ENCODE data around the gene SLC22A12.

The SLC22A12 gene

DNA sequence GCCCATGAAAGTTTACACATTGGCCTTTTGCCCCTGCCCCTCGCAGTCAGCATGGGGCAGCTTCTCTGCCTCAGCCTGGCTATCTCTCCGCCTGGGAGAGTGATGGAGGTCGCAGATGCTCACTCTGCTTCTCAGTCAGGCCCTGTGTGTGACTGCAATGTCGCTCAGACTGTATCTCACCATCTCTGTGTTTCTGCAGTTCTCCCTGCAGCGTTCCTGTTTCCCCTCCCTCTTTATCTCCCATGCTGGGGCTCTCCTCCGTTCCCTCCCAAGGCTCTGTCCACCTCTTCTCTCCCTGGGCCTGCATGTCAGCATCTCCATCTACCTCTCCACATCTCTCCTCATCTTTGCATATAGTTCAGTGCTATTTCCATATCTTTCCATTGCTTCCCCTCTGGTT, 38.1 kb downstream of the SLC22A12 start:
- no peak for DNase-seq

DNA sequence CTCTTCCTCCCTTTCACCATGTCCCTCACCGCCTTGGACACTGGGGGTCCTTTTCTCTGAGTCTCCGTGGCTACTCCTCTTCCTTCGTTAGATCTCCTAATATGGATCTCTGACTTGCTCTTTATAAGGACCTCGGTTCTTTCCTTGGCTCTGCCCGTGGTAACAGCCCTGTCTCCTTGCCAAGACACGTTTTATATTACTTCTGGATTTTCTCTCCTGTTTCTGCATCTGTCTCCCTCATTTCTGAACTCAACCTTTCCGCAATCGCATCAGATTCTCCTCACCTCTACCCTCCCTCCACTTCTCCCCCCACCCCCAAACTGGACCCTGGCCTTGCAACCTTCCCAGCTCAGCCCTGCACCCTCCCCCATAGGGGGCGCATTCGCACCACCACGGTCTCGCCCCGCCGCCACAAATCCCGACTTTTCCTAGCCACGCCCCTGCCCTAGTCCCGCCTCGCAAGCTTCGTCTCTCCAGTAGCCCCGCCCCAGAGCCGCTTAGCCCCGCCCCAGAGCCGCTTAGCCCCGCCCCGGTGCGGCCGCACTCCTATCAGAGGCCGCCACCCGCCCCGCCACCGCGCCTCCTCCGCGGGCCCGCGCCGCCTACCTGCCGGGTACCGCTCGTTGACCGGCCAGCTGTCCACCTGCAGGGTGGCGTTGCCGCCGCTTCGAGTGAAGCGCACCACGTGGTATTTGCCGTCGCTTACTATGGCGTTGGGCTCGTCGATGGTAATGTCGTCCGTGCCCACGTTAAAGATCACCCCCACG, 39.0 kb downstream of the SLC22A12 start:
- DNase-seq = no peak

DNA sequence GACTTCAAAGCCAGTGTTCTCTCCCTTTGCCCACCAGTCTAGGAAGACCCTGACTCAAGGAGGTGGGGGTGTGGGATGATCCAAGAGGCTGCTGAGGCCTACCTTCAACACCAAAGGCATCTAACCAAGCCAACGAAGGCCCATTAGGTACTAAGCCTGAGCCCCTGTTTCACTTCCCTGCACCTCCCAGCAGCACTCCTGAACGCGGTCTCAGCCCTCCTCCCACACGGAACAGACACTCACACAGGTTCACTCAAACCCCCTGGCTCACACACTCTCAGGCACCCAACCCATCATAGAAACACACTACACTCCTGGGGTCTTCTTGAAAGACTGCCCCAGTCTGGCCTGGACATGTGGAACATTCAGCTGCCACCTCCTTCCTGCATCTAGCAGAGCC, 40.7 kb downstream of the SLC22A12 start:
- DNase-seq = no peak

DNA sequence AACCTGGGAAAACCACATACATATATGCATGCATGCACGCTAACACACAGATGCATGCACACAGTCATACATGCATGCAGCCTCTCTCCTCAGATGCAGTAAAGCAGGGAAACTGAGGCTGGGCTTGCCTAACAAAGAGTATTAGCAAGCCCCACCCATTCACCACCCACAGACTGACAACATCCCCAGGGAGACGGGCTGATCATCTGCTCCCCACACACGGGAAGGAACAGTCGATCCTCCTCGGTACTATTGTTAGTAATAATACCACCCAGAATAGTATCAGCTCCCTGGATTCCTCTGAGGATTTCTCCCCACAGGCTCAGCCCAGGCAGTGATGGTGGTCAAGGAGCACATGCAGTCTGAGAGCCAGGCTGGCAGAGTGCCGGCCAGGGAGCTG, 41.2 kb downstream of the SLC22A12 start:
- no peak for DNase-seq

DNA sequence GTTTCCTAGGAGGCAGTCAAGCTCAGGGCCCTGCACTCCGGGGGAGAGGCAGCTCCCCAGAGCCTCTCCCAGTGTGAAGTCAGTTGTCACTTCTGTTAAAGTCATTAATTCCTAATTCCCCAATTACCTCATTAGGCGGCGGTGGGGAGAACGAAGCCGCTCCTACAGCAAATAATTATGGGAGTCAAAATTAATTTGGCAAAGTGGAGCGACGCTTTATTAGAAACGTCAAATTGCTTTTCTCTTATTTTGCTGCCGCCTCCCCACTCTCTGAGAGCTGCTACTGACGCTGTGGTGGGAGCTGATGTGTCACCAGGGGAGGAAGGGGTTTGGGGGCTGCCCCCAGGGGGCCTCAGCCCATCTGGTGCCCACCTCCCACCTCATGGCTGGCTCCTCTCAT, 41.6 kb downstream of the SLC22A12 start:
- no peak for DNase-seq

DNA sequence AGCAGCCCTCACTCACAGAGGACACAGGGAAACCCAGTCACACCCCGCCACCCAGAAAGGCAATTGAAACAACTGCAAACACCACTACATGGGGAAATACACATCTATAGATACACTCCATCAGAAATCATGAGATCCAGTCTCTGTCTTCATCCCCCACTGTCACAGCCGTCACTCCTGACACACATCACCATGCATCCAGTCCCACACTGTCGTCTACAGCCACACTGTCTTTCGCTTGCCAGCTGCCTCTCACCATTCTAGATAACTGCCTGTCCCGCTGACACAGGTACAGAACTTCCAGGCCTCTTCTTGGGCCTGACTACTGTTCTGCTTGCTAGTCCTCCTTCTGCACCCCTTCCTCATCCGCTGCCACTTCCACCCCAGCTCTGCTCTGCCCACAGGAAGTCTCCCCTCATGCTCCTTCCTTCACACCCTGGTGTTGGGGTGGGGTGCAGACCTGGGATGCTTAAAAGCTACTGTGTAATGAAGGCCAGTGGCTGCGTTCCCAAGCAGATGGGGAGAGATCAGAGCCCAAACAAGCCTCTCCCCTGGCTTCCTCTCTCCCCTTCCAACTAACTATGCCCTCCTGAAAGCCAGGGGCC, 42.6 kb downstream of the SLC22A12 start:
- DNase-seq = no peak

DNA sequence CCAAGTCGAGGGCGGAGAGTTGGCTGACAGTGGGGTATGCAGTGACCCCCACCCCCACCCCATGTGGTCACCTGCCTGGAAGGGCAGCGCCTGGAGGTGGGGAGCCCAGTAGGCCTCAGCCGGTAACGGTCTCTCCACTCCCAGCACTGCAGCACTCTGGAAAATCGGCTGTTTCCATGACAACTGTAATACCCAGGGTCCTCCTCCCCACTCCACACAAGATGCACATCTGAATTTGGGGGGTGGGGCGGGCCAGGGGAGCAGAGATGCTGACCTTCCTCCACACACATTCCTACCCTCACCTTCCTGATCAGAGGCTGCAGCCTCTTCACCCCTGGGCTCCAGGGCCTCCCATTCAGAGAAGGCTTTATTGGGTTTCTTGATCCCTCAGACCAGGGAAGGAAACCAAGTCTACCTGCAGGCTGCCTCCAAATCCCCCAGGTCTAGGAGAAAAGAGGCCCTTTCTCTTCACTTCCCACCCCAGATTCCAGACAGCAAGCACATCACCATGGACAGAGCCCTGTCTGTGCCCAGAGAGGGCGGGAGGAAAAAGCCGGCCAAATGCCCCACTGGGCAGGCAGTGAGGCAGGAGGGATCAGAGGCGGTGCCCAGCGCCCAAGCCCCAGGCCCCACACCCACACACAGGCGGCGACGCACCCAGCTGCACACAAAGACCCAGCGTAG, 46.5 kb downstream of the SLC22A12 start:
- DNase-seq = no peak

DNA sequence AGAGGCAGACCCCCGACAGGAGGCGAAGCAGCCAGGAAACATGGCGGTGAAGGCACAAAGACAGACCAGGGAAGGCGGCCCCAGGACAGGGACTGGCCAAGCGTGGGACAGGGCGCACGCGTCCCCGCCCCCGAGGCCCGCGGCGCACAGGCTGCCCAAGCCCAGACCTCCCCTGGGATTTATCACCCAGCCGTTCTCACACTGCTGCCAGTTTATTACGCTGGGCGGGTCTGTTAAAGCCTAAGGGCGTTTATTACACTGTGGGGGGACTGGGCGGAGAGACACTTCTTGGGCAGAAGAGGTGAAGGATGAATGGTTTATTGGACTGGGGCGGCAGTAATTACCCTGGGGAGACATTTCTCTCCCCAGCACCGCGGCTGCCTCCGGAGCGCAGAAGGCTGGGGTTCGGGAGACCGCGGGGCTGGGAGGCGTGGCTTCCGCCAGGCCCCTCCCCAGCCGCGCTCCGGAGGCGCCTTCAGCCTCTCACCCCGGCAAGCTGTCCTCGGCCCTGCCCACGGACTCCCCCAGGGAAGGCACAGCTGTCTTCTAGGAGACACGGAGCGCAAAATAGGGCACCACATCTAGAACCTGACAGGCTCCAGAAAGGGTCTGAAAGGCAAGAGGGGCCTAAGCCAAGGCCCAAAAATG, 47.1 kb downstream of the SLC22A12 start:
- no peak for DNase-seq

DNA sequence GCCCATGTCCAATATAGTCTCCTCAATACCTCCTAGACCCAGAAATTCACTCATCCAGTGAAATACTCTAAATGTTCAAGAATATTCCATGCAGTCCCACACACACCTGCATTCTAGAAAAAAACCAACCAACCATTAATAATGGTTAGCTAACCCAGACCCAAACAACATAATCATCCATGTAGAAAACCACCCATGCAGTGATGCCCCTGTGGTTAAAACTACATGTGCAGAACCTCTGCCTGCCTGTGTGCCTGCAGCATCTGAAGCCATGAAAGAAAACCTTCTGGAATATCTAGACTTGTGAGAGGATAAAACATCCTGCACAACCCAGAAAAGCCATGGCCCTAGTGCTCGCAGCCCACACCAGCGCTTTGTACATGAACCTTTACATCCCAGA, 47.8 kb downstream of the SLC22A12 start:
- DNase-seq = no peak

DNA sequence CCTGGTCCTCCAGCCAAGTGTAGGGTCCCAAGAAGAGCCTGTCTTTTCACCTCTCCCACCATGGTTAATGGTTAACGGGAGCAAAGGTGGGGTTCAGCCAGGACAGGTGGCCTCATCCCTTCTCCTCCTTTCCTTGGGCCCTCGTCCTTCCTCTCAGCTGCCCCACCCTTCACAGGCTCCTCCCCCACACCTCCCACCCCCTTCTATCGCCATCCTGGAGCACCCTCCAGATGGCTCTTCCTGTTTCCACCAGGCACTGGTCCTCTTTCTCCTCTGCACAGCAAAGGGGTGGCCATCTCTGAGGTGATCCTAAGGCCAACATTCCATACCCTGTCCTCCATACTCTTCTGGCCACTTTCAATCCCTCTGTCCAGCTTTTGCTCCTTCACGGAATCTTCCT, 48.9 kb downstream of the SLC22A12 start:
- DNase-seq = no peak

DNA sequence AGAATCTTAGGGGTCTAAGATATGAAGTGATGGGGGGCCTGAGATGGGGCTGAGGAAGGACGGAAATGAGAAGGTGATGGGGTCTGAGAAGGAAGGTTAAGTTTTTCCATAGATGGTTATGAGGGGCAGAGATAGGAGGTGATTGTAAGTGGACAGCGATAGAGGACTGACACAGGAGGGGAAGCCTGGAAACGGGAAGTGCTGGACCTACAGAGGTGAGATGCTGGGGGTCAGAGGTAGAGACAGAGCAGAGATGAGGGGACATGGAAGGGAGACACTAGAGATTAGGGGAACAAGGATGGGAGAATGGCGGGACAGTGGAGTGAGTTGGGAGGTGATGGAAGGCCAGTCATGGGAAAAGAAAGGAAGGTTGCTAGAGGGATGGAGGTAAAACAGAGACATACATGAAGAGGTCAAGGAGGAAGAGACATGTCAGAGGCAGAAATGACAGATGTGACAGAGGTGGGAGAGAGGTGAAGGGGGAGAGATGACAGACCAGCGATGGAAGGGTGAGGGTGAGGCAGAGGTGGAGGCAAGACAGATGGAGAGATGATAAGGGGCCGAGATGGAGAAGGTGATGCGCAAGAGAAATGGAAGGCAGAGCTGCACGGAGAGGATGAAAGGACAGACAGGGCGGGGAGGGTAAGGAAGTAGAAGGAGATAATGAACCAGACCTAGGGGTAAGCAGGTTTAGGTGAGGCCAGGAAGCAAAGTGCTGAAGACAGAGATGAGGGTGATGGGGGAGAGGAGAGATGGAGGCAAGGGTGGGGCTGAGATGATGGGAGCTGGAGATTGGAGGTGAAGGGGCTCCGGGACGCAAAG, 50.8 kb downstream of the SLC22A12 start:
- DNase-seq = no peak

DNA sequence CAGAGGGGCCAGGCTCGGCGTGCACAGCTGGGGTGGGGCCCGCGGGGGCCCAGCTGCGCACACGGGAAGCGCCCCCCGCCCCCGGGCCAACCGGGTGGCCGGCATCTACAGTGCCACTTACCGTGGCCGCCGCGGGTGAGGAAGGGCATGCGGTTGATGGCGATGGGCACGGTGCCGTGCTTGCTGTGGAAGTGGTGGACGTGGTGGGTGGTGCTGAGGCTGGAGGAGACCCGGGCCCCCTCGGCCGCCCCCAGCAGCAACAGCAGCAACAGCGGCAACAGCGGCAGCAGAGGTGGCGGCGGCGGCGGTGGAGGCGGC, 51.4 kb downstream of the SLC22A12 start:
- no peak for DNase-seq

DNA sequence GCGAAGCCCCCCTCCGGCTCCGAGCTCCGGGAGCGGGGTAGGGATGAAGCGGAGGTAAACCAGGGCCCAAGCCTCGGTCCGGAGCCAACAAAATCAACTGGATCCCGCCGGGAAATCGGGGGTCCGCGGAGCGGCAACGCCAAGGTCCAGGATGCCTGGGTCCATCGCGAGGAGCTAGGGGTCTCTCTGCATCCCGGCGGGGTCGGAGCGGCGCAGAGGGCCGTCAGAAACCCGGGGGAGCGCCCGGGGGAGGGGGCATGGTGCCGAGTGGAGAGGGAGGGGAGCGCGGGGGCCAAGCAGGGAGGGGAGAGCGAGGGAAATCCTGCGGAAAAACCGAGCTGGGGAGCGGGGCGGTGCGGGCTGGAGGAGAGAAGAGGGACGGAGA, 51.8 kb downstream of the SLC22A12 start:
- no peak for DNase-seq

DNA sequence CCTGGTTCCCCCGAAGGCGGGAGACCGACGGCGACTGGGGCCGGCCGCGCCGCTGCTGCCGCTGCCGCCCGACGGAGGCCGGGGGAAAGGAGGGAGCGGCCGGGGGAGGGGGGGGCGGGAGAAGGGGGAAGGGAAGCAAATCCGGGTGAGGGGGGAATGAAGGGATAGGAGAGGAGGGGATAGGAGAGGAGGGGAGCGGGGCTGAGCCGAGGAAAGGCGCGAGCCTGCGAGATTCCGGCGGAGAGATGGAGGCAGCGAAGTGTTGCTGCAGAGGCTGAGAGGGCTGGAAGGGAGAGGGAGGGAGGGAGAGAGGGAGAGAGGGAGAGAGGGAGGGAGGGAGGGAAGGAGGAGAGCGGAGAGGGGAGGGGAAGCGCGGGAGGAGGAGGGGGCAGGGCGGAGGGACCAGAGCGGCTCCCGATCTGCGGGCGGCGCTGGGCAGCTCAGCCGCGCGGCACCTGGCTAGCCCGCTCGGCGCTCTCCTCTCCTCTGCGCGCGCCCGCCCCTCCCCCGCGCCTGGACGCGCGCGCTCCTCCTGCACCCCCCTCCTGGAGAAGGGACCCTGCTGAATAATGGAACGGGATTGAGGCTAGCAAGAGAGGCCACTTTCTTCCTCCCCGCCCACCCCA, 52.3 kb downstream of the SLC22A12 start:
- no peak for DNase-seq

DNA sequence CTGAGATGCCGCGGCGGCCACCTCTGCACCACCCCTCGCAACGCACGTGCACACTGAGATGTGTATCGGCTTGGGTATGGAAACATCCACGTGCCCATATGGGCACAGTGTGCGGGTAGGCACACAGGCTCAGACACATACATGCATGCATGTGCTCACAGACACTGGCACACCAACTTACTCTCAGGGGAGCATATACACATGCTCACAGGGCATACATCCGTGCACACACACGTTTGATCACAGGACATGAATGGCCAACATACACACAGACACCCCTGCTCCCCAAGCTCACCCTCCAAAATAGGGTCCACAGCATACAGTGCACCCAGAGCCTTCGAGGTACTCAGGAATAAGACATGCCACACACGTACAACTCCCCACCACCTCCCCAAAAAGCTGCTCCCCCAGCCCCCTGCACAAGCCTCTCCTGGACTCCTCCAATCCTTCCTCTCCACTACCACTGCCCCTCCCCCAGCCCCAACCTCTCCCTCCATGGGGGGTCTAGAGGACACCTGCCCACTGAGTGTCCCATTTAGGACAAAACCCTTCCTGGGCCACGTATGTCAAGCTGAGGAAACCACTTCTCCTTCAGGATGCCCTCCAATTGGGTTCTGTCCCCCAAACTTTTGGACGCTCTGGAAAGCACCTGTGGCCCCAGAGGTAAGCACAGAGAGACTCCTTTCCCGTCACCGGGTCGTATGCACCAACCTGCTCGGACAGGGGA, 53.1 kb downstream of the SLC22A12 start:
- DNase-seq = no peak

DNA sequence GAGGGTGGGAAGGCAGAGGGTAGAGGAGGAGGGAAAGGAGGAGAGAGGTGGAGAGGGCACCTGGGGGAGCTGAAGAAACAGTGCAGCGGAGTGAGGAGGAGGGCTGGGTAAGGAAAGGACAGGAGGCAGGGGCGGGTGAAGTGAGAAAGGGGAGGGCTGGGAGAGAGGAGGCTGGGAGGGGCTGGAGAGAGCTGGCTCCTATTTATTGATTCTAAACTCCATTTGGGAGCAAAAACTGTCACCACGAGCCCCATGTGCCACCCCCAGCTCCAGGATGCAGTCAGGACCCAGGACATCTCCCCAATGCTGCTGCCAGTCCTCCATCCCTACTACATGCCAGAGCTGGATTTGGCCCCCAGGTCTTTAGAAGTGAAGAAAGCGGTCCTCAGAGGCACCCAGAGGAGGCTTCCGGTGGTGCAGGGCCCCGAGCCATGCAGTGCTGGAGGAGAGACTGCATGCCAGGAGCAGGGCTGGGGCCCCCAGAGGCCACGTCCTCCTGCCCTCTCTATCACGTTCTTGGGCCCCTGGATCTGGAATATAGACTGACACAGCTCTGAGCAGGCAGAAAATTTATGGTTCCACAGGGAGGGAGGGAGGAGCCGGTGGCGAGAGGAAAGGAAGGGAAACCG, 53.7 kb downstream of the SLC22A12 start:
- no peak for DNase-seq

DNA sequence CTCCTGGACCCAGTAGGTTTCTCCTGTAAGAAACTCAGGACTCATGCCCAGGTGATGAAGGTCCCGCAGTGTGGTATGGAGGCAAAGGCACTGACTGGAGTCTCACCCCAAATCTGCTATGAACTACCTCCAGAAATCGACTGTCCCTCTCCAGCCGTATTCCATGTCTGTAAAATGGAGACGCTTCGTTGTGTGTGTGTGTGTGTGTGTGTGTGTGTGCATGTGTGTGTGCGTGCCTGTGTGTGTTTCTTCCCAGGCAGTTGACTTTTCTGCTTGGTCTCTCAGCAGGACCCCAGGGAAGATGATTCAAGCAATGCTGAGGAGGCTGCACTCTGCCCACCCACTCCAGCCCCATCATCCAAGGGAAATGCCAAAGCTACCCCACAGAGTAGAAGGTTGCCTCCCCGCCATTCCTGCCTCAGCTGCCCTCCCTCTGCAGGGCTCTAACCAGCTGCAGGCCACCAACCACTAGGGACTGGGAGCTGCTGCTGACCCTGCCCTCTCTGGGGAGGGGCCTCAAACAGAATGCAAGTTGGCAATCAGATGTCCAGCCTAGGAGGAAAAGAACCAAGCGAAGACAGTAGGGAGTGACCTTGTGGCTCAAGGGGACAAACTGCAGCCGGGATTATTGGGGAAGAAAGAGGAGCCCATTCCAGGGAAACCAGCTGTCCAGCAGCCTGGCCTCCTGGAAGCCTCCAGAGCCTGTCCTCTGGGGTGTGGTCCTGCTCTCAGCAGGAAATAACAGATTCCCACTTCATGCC, 56.2 kb downstream of the SLC22A12 start:
- DNase-seq = no peak

DNA sequence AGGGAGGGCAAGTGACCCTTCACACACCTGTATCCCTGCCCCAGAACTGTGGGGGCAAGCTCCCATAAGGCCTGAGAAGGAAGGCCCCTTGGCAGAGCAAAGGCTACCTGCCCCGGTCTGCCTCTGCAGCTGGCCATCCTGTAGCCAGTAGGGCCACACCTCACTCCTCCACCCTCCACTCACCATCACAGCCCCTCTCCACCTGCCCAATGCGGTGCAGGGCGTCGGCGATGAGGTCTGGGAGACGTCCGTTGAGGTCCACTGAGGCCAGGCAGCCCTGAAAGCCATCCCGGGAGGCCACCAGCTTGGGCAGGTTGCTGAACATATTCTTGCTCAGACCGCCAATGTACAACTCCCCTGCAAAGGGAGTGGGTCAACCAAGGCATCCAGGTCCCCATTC, 57.5 kb downstream of the SLC22A12 start:
- DNase-seq = no peak

DNA sequence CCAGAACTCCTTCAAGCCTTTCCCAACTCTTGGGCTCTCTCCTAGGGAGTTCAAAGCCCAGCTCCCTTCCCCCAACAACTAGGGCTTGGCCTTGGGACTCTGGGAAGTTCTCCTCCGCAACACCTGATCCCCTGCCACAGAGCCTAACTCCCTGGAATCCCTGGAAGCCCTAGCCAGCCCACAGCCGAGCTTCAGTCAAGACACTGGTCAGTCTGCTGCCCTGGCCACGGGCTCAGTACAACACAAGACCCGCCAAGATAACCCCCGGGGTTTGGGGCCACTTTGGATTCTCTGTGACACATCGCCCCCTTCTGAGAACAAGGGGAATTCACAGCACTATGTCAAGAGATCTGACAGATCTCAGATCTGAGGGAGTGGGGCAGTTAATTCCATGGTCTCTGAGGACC, 58.3 kb downstream of the SLC22A12 start:
- DNase-seq = no peak

DNA sequence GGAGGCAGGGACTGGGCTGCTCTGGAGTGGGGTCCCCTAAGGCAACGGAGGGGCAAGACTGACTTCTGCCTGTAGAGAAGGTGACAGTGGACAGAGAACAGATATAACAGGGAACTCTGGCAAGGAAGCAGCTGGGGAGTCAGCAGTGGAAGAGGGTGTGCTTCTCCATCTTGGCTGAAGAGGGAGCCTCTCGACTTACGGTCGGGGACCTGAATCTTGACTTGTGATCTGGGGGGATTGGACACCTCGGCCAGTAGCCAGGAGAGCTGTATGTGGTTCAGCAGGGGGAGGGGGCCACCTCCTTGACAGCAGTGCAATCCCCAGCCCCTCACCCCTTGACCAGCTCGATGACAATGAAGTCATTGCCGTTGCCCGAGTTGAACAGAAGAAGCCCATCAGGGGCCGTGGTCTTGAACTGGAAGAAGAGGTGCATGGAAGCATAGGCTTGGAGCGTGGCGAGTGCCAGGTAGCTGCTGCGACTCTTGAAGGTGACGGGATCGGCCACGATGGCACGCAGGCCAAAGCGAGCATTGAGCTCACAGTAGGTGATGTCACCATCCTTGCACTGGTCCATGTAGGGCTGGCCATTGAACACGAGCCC, 60.0 kb downstream of the SLC22A12 start:
- DNase-seq = no peak
